Muscle of leg (tissue), 11 donors: Measurements from ENCODE around the gene ZNF362. TPM values are rescaled to one million over a fixed set of nuclear protein-coding genes. Genes with fewer than 3 reads are reported as not detected.

Experiments used
- DNase-seq: peaks from one replicate; pipeline ENCODE4 v3.0.0; 2013
- H3K27ac ChIP-seq: one replicate; pipeline ENCODE4 v1.5.1; 2013; ENCODE audit warnings: mild to moderate bottlenecking, low read length, control low read depth
- H3K27me3 ChIP-seq: one replicate; pipeline ENCODE4 v1.6.1; 2013; ENCODE audit warnings: low read length; ENCODE audit not compliant: control insufficient read depth, insufficient read depth
- H3K36me3 ChIP-seq: one replicate; pipeline ENCODE4 v1.6.1; 2013; ENCODE audit warnings: low read length; ENCODE audit not compliant: control insufficient read depth, insufficient read depth
- H3K4me1 ChIP-seq: one replicate; pipeline ENCODE4 v1.6.1; 2013; ENCODE audit warnings: low read length; ENCODE audit not compliant: control insufficient read depth, insufficient read depth
- H3K4me3 ChIP-seq: one replicate; pipeline ENCODE4 v1.5.1; 2013; ENCODE audit warnings: low read length, control low read depth
- H3K9me3 ChIP-seq: replicated peaks from 2 replicates; pipeline ENCODE4 v1.6.1; 2013; ENCODE audit warnings: low read depth, low read length; ENCODE audit not compliant: control insufficient read depth
- WGBS: methylation state at CpG from one replicate; pipeline ENCODE4 v1.1.5; 2013; ENCODE audit warnings: missing lambda C conversion rate; ENCODE audit not compliant: insufficient coverage; 5-methylcytosine and 5-hydroxymethylcytosine counted together
- polyA plus RNA-seq, 8 donors: library from polyadenylated mRNA; unstranded; fragments of 120-200 nt; gene quantifications; one replicate each; pipeline versions ENCODE4 v1.2.1 to v1.2.3, GENCODE V29; 2013; ENCODE audit warnings: inconsistent platforms in 1 of 8, low replicate concordance in 1 of 8; ENCODE audit not compliant: insufficient read length in 8 of 8, insufficient read depth in 1 of 8
- total RNA-seq: library from RNA; stranded (reverse); fragments of 120-200 nt; gene quantifications from one replicate; pipeline ENCODE4 v1.2.4, GENCODE V29; 2013

ZNF362 gene
- total and polyA plus RNA-seq, 9 donors: 16.1 to 44.1 (median 36.0) TPM

GRCh38 chr1:33255347-33256220 is 708 bp upstream of the ZNF362 start:
- Histone ChIP-seq H3K4me1 (peaks cover 26% of the 10 kb centered on the region), H3K27ac (peak overlapping the region; percentile 77), H3K27me3 (peaks cover 3% of the 10 kb centered on the region), H3K36me3 (peaks cover 4% of the 10 kb centered on the region), H3K9me3 (no peaks in the 10 kb centered on the region), H3K4me3 (peak overlapping the region; percentile 30)
- WGBS: 4% methylated on average over 55 of the region's 70 CpGs
- DNase-seq: peak; percentile 77

GRCh38 chr1:33256221-33256470 is 146 bp upstream of the ZNF362 start:
- WGBS: 0% methylated on average over 36 of the region's 43 CpGs
- Histone ChIP-seq H3K4me3 (no peak overlapping the region), H3K27me3 (peaks cover 3% of the 10 kb centered on the region), H3K36me3 (peaks cover 4% of the 10 kb centered on the region), H3K4me1 (peaks cover 28% of the 10 kb centered on the region), H3K9me3 (no peaks in the 10 kb centered on the region), H3K27ac (no peak overlapping the region)
- DNase-seq: no peak

- peaks cover 32% of the 10 kb centered on the region for H3K4me1 ChIP-seq
- H3K27ac ChIP-seq: peak overlapping the region; percentile 83
- no peak for DNase-seq
- WGBS: 0% methylated on average over 6 of the region's 18 CpGs
- peak overlapping the region; percentile 89 for H3K4me3 ChIP-seq
- H3K27me3 ChIP-seq: no peaks in the 10 kb centered on the region
- peaks cover 4% of the 10 kb centered on the region for H3K36me3 ChIP-seq
- H3K9me3 ChIP-seq: no peaks in the 10 kb centered on the region
These were observed 997 bp downstream of the ZNF362 start for GRCh38 chr1:33257207-33257771.

- peaks cover 9% of the 10 kb centered on the region for H3K36me3 ChIP-seq
These were observed 1.8 kb downstream of the ZNF362 start for GRCh38 chr1:33257772-33258712.

GRCh38 chr1:33258788-33259274 is 2.5 kb downstream of the ZNF362 start:
- Histone ChIP-seq H3K36me3 (peaks cover 9% of the 10 kb centered on the region), H3K9me3 (no peaks in the 10 kb centered on the region), H3K4me1 (peaks cover 36% of the 10 kb centered on the region), H3K27ac (no peak overlapping the region), H3K27me3 (no peaks in the 10 kb centered on the region), H3K4me3 (no peak overlapping the region)
- 33% methylated on average over 1 of the region's 2 CpGs for WGBS
- no peak for DNase-seq

More at GRCh38 chr1:33257772-33258712, 1.8 kb downstream of the ZNF362 start:
- H3K4me1 ChIP-seq: peaks cover 32% of the 10 kb centered on the region
- H3K27me3 ChIP-seq: no peaks in the 10 kb centered on the region
- no peaks in the 10 kb centered on the region for H3K9me3 ChIP-seq
- H3K27ac ChIP-seq: peak overlapping the region; percentile 83
- H3K4me3 ChIP-seq: peak overlapping the region; percentile 89
- DNase-seq: no peak
- WGBS: 30% methylated on average over 8 of the region's 19 CpGs

GRCh38 chr1:33259879-33260278 is 3.6 kb downstream of the ZNF362 start:
- no peak for DNase-seq
- Histone ChIP-seq H3K27me3 (no peaks in the 10 kb centered on the region), H3K4me1 (peaks cover 44% of the 10 kb centered on the region), H3K36me3 (peaks cover 9% of the 10 kb centered on the region), H3K9me3 (no peaks in the 10 kb centered on the region), H3K4me3 (no peak overlapping the region), H3K27ac (no peak overlapping the region)
- WGBS: 72% methylated on average over 3 of the region's 3 CpGs

GRCh38 chr1:33260439-33260838 is 4.1 kb downstream of the ZNF362 start:
- no CpG with 5 or more reads among the region's 5 CpGs for WGBS
- H3K9me3 ChIP-seq: no peaks in the 10 kb centered on the region
- peaks cover 44% of the 10 kb centered on the region for H3K4me1 ChIP-seq
- DNase-seq: no peak
- H3K27ac ChIP-seq: no peak overlapping the region
- H3K4me3 ChIP-seq: no peak overlapping the region
- no peaks in the 10 kb centered on the region for H3K27me3 ChIP-seq
- peaks cover 9% of the 10 kb centered on the region for H3K36me3 ChIP-seq

- H3K36me3 ChIP-seq: peaks cover 13% of the 10 kb centered on the region
- 44% methylated on average over 1 of the region's 7 CpGs for WGBS
- H3K4me3 ChIP-seq: no peak overlapping the region
- no peak overlapping the region for H3K27ac ChIP-seq
- no peaks in the 10 kb centered on the region for H3K9me3 ChIP-seq
- no peaks in the 10 kb centered on the region for H3K27me3 ChIP-seq
- DNase-seq: no peak
- H3K4me1 ChIP-seq: peaks cover 41% of the 10 kb centered on the region
These were observed 5.1 kb downstream of the ZNF362 start for GRCh38 chr1:33261344-33261743.

- Histone ChIP-seq H3K27ac (no peak overlapping the region), H3K27me3 (no peaks in the 10 kb centered on the region), H3K4me1 (peaks cover 35% of the 10 kb centered on the region), H3K4me3 (no peak overlapping the region), H3K36me3 (peaks cover 13% of the 10 kb centered on the region), H3K9me3 (no peaks in the 10 kb centered on the region)
- WGBS: 83% methylated on average over 1 of the region's 5 CpGs
- no peak for DNase-seq
These were observed 7.7 kb downstream of the ZNF362 start for GRCh38 chr1:33263890-33264504.
